GM12878 (cell line): ENCODE results near the gene WFDC11. TPM values are rescaled to one million over a fixed set of nuclear protein-coding genes. Genes with fewer than 3 reads are reported as not detected.

Experiments used
- ATAC-seq: fragments of 200-7000 bp; cut with Tn5 transposase; 3 replicates; pipeline ENCODE4 v1.9.1; 2020; ENCODE audit warnings: mild to moderate bottlenecking, moderate library complexity
- BruUV-seq: library from RNA; stranded (reverse); fragments of 400-500 nt; replicated peaks from 2 replicates; lab custom pipeline; 2021; lab: Mats Ljungman, UMichigan
- CTCF ChIA-PET: fragments of 300-600 bp; sonication (Branson Sonifier 250); formaldehyde crosslinking; extraction: SDS; loops from one replicate; lab custom pipeline; 2021; ENCODE audit warnings: inconsistent platforms; lab: Yijun Ruan, JAX
- POLR2A ChIA-PET: fragments of 350-600 bp; formaldehyde crosslinking; extraction: SDS; loops from one replicate; lab custom pipeline; 2021; ENCODE audit warnings: inconsistent platforms; lab: Charles Lee
- RAD21 ChIA-PET: fragments of 300-600 bp; sonication (Branson Sonifier 250); formaldehyde crosslinking; loops from one replicate; lab custom pipeline; 2023; ENCODE audit warnings: antibody characterized with exemption; ENCODE audit not compliant: unreplicated experiment; lab: Charles Lee
- SMC1A ChIA-PET: fragments of 300-600 bp; sonication (Branson Sonifier 250); formaldehyde crosslinking; loops from one replicate; lab custom pipeline; 2023; ENCODE audit not compliant: unreplicated experiment, uncharacterized antibody; lab: Charles Lee
- DNase-seq: peaks from one replicate; pipeline ENCODE4 v3.0.0-alpha.2; 2011; ENCODE audit warnings: low read depth, low spot score
- FAIRE-seq: peaks from 3 replicates; lab custom pipeline; 2011; peaks lifted over from hg19 to GRCh38; lab: Jason Lieb, UNC
- H2AFZ ChIP-seq: 2 replicates; pipeline ENCODE4 v1.6.0; 2011; ENCODE audit warnings: low read depth, low read length, control low read depth; ENCODE audit not compliant: control insufficient read depth
- H3K27ac ChIP-seq: 2 replicates; pipeline ENCODE4 v1.5.1; 2011; ENCODE audit warnings: control low read depth; ENCODE audit not compliant: control insufficient read depth, insufficient read depth
- H3K27me3 ChIP-seq, 2 experiments: replicated peaks in 1 of 2; 2 replicates each; pipeline versions ENCODE4 v1.6.0 to v1.6.1; 2011; ENCODE audit warnings: low read length in 1 of 2; ENCODE audit not compliant: control insufficient read depth in 2 of 2, insufficient read depth in 2 of 2
- H3K36me3 ChIP-seq, 2 experiments: 2 replicates each; pipeline ENCODE4 v1.5.1; 2011; ENCODE audit warnings: low read length in 1 of 2; ENCODE audit not compliant: control insufficient read depth in 2 of 2, insufficient read depth in 2 of 2
- H3K4me1 ChIP-seq: 2 replicates; pipeline ENCODE4 v1.6.1; 2011; ENCODE audit warnings: mild to moderate bottlenecking, low read length, moderate library complexity, mixed read lengths; ENCODE audit not compliant: control insufficient read depth, insufficient read depth
- H3K4me2 ChIP-seq: 2 replicates; pipeline ENCODE4 v1.6.0; 2011; ENCODE audit warnings: control low read depth; ENCODE audit not compliant: control insufficient read depth, insufficient read depth
- H3K4me3 ChIP-seq: fragments of 200-600 bp; sonication (generic); 2 replicates; pipeline ENCODE4 v1.5.1; 2016
- H3K79me2 ChIP-seq: 2 replicates; pipeline ENCODE4 v1.6.0; 2011; ENCODE audit warnings: low read length; ENCODE audit not compliant: control insufficient read depth, insufficient read depth
- H3K9ac ChIP-seq: 2 replicates; pipeline ENCODE4 v1.8.0; 2011; ENCODE audit warnings: low read length, control low read depth, mixed read lengths; ENCODE audit not compliant: control insufficient read depth, insufficient read depth
- H3K9me3 ChIP-seq: replicated peaks from 3 replicates; pipeline ENCODE4 v1.5.1; 2011; ENCODE audit warnings: mild to moderate bottlenecking, low read length; ENCODE audit not compliant: control insufficient read depth, insufficient read depth
- H4K20me1 ChIP-seq: 2 replicates; pipeline ENCODE4 v1.6.0; 2011; ENCODE audit not compliant: control insufficient read depth, insufficient read depth
- ATF7 ChIP-seq: fragments of 450-650 bp; IDR thresholded peaks from 2 replicates; pipeline ENCODE4 v1.6.1; 2016; ENCODE audit warnings: low read depth, mild to moderate bottlenecking
- MTA2 ChIP-seq: fragments of 450-650 bp; IDR thresholded peaks from 2 replicates; pipeline ENCODE4 v1.6.1; 2016; ENCODE audit warnings: low read depth, mild to moderate bottlenecking, moderate library complexity
- MXI1 ChIP-seq: fragments of 150-350 bp; IDR thresholded peaks from 2 replicates; pipeline ENCODE4 v1.6.1; 2011; ENCODE audit warnings: low read depth, mild to moderate bottlenecking, inconsistent platforms, low read length, improper control_type of control experiment
- SP1 ChIP-seq: IDR thresholded peaks from one replicate; pipeline ENCODE4 v1.6.1; 2011; ENCODE audit warnings: low read depth, low read length
- STAT1 ChIP-seq: fragments of 450-650 bp; conservative IDR thresholded peaks from 2 replicates; pipeline ENCODE4 v1.6.1; 2014; ENCODE audit warnings: antibody characterized with exemption, mild to moderate bottlenecking
- SUZ12 ChIP-seq: fragments of 200-600 bp; sonication (generic); IDR thresholded peaks from one replicate; pipeline ENCODE4 v1.6.1; 2018; ENCODE audit warnings: antibody characterized with exemption, mild to moderate bottlenecking; ENCODE audit not compliant: unreplicated experiment
- TCF3 ChIP-seq: IDR thresholded peaks from 2 replicates; pipeline ENCODE4 v1.6.1; 2012; ENCODE audit warnings: low read depth, mild to moderate bottlenecking, low read length, borderline replicate concordance; ENCODE audit not compliant: insufficient read depth
- YY1 ChIP-seq: IDR thresholded peaks from 2 replicates; pipeline ENCODE4 v1.6.1; 2011; ENCODE audit warnings: low read depth, mild to moderate bottlenecking, low read length
- ZNF217 ChIP-seq: fragments of 450-650 bp; IDR thresholded peaks from 2 replicates; pipeline ENCODE4 v1.6.1; 2017; ENCODE audit warnings: antibody characterized with exemption, mild to moderate bottlenecking
- ZNF384 ChIP-seq: IDR thresholded peaks from 2 replicates; pipeline ENCODE4 v1.6.1; 2012; ENCODE audit warnings: low read depth, mild to moderate bottlenecking, low read length, improper control_type of control experiment, borderline replicate concordance
- WGBS: methylation state at CpG from one replicate; pipeline ENCODE4 v1.1.6; 2016; ENCODE audit warnings: low lambda C conversion rate; ENCODE audit not compliant: insufficient replicate concordance, insufficient coverage; ENCODE audit errors: missing lambda C conversion rate; 5-methylcytosine and 5-hydroxymethylcytosine counted together
- in situ Hi-C: fragments of 300-500 bp; cut with MboI; formaldehyde crosslinking; loops from 9 replicates; pipeline ENCODE4 v1.14.3; 2018; ENCODE audit warnings: mixed read lengths
- intact Hi-C: fragments of 100-400 bp; cut with micrococcal nuclease; formaldehyde crosslinking; loops from one replicate; pipeline ENCODE4 v1.14.2; 2022; ENCODE audit not compliant: unreplicated experiment
- polyA plus RNA-seq, 11 experiments: library from polyadenylated mRNA; depleted of rRNA in 4 of 11; unstranded in 6 of 11; stranded (reverse) in 5 of 11; fragments of >200 nt; fragmentation: Nextera tagmentation in 4 of 11; fragmentation: Illumina TruSeq in 1 of 11; extraction: Ambion mirVana in 4 of 11; extraction: Trizol in 1 of 11; gene quantifications; 1 replicate in 1 of 11; 2 replicates in 10 of 11; pipeline versions ENCODE4 v1.2.1 to v1.2.3, GENCODE V29; 2011 to 2016; ENCODE audit warnings: inconsistent platforms in 2 of 11, missing spikeins in 2 of 11, low read depth in 1 of 11
- total RNA-seq, 4 experiments: library from RNA; depleted of rRNA in 3 of 4; stranded (reverse); fragments of >200 nt in 3 of 4; fragmentation: Illumina TruSeq in 1 of 4; extraction: Trizol in 1 of 4; gene quantifications; 2 replicates each; pipeline versions ENCODE4 v1.2.1 to v1.2.3, GENCODE V29; 2013 to 2021
- TF ChIP-seq, protein P1 (sequence below): fragments of 450-650 bp; formaldehyde crosslinking; IDR thresholded peaks from 2 replicates; pipeline ENCODE4 v1.5.0; 2022; ENCODE audit warnings: mild to moderate bottlenecking, missing genetic modification characterization
- TF ChIP-seq, protein P2 (sequence below): IDR thresholded peaks from 2 replicates; pipeline ENCODE4 v1.6.1; 2012; ENCODE audit warnings: low read depth, low read length, improper control_type of control experiment
- TF ChIP-seq, protein P3 (sequence below): IDR thresholded peaks from 2 replicates; pipeline ENCODE4 v1.6.1; 2011; ENCODE audit warnings: borderline replicate concordance, low read depth, mild to moderate bottlenecking, moderate library complexity, low read length; ENCODE audit not compliant: insufficient read depth, poor library complexity, severe bottlenecking
- TF ChIP-seq, protein P4 (sequence below): fragments of 450-650 bp; formaldehyde crosslinking; IDR thresholded peaks from 2 replicates; pipeline ENCODE4 v1.4.0; 2022; ENCODE audit warnings: mild to moderate bottlenecking, moderate library complexity

The WFDC11 gene
- total and polyA plus RNA-seq, 10 of the 15 experiments (the other 5 are each of a cell fraction or from before 2014, with no cell fraction given) = not detected

DNA sequence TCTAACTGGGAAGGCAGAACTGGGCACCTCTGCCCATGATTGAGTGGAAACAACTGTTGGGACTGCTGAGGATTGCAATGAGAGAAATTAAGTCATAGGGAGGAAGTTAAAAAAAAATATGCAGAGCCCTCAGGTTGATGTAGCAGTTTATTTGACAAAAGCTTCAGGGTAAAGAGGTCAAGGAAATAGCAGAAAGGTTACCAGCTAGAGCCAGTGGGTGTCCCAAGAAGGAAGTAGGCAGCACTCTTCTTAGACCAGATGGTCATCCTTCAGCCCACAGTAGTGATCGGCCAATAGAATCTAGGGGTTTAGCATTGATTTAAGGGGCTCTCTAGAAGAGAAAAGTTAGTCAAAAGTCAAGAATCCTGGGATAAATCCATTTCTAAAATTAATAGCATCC is 62.2 kb downstream of the WFDC11 start:
- CTCF ChIA-PET = interaction anchor here (0.8 kb wide), 1 partner anchor 163 kb away, joined by 3 read pairs; no protein-coding TSS in a partner anchor

More for the DNA sequence above, 62.2 kb downstream of the WFDC11 start:
- intact Hi-C loops (no loop called here), in situ Hi-C loops (no loop called here)
- Histone ChIP-seq H3K27ac (no peak overlapping the region), H3K9me3 (peaks cover 1% of the 10 kb centered on the region; the same call in 2 of the 3 replicates), H3K4me2 (no peak overlapping the region), H3K4me1 (no peaks in the 10 kb centered on the region), H3K4me3 (no peak overlapping the region), H2AFZ (no peak overlapping the region), H3K9ac (no peak overlapping the region), H3K27me3 (no peaks in the 10 kb centered on the region), H4K20me1 (no peaks in the 10 kb centered on the region), H3K36me3 (no peaks in the 10 kb centered on the region), H3K79me2 (no peaks in the 10 kb centered on the region)
- TF ChIP-seq SP1 = no peak
- TF ChIP-seq MXI1 = no peak
- TF ChIP-seq ZNF217 = no peak
- TF ChIP-seq, protein P1, sequence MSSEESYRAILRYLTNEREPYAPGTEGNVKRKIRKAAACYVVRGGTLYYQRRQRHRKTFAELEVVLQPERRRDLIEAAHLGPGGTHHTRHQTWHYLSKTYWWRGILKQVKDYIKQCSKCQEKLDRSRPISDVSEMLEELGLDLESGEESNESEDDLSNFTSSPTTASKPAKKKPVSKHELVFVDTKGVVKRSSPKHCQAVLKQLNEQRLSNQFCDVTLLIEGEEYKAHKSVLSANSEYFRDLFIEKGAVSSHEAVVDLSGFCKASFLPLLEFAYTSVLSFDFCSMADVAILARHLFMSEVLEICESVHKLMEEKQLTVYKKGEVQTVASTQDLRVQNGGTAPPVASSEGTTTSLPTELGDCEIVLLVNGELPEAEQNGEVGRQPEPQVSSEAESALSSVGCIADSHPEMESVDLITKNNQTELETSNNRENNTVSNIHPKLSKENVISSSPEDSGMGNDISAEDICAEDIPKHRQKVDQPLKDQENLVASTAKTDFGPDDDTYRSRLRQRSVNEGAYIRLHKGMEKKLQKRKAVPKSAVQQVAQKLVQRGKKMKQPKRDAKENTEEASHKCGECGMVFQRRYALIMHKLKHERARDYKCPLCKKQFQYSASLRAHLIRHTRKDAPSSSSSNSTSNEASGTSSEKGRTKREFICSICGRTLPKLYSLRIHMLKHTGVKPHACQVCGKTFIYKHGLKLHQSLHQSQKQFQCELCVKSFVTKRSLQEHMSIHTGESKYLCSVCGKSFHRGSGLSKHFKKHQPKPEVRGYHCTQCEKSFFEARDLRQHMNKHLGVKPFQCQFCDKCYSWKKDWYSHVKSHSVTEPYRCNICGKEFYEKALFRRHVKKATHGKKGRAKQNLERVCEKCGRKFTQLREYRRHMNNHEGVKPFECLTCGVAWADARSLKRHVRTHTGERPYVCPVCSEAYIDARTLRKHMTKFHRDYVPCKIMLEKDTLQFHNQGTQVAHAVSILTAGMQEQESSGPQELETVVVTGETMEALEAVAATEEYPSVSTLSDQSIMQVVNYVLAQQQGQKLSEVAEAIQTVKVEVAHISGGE (CRISPR knock-in tag) = no peak
- no peak for TF ChIP-seq ZNF384
- no peak for TF ChIP-seq YY1
- no peak for TF ChIP-seq ATF7
- TF ChIP-seq, protein P2, sequence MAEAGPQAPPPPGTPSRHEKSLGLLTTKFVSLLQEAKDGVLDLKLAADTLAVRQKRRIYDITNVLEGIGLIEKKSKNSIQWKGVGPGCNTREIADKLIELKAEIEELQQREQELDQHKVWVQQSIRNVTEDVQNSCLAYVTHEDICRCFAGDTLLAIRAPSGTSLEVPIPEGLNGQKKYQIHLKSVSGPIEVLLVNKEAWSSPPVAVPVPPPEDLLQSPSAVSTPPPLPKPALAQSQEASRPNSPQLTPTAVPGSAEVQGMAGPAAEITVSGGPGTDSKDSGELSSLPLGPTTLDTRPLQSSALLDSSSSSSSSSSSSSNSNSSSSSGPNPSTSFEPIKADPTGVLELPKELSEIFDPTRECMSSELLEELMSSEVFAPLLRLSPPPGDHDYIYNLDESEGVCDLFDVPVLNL = no peak
- TF ChIP-seq MTA2 = no peak
- TF ChIP-seq, protein P3, sequence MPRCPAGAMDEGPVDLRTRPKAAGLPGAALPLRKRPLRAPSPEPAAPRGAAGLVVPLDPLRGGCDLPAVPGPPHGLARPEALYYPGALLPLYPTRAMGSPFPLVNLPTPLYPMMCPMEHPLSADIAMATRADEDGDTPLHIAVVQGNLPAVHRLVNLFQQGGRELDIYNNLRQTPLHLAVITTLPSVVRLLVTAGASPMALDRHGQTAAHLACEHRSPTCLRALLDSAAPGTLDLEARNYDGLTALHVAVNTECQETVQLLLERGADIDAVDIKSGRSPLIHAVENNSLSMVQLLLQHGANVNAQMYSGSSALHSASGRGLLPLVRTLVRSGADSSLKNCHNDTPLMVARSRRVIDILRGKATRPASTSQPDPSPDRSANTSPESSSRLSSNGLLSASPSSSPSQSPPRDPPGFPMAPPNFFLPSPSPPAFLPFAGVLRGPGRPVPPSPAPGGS = no peak
- TF ChIP-seq STAT1 = no peak
- TF ChIP-seq, protein P4, sequence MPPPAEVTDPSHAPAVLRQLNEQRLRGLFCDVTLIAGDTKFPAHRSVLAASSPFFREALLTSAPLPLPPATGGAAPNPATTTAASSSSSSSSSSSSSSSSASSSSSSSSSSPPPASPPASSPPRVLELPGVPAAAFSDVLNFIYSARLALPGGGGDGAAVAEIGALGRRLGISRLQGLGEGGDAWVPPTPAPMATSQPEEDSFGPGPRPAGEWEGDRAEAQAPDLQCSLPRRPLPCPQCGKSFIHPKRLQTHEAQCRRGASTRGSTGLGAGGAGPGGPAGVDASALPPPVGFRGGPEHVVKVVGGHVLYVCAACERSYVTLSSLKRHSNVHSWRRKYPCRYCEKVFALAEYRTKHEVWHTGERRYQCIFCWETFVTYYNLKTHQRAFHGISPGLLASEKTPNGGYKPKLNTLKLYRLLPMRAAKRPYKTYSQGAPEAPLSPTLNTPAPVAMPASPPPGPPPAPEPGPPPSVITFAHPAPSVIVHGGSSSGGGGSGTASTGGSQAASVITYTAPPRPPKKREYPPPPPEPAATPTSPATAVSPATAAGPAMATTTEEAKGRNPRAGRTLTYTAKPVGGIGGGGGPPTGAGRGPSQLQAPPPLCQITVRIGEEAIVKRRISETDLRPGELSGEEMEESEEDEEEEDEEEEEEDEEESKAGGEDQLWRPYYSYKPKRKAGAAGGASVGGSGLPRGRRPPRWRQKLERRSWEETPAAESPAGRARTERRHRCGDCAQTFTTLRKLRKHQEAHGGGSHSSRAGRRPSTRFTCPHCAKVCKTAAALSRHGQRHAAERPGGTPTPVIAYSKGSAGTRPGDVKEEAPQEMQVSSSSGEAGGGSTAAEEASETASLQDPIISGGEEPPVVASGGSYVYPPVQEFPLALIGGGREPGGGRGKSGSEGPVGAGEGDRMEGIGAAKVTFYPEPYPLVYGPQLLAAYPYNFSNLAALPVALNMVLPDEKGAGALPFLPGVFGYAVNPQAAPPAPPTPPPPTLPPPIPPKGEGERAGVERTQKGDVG = no peak
- TF ChIP-seq TCF3 = no peak
- TF ChIP-seq SUZ12 = no peak
- DNase-seq (no peak), FAIRE-seq (no peak), ATAC-seq (no peak)
- no TSS peak for BruUV-seq
- ChIA-PET POLR2A (no interaction called here), SMC1A (no interaction called here), RAD21 (no interaction called here)
- WGBS = 0% methylated on average over 1 of the region's 1 CpG
